T-helper 9 cell (primary cell): ENCODE results near the gene CDC42EP2.
A peak's percentile ranks its signal among the peaks of the same experiment; 100 is the strongest.

ENCODE experiments used
- DNase-seq: peaks from one replicate; pipeline ENCODE4 v3.0.0-alpha.2; 2020

Gene CDC42EP2

DNA sequence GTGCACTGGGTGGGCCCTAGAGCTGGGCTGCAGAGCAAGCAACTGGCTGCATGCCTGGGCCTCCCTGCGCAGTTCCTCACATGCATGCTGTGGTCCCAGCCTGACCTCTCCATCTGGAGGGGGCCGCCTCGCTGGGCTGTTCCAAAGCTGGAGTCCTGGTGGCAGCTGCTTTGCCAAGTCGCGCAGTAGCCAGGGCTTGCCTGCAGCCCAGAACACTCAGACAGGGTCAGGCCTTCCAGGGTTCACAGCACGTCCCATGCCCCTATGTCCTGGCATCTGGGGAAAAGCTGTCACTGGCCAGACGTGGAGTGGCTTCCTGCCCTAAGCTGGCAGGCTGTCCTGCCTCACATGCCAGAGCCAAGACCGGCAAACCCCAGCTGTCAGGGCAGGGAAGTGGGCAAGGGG lies 16.5 kb upstream of the CDC42EP2 start:
- DNase-seq = no peak

DNA sequence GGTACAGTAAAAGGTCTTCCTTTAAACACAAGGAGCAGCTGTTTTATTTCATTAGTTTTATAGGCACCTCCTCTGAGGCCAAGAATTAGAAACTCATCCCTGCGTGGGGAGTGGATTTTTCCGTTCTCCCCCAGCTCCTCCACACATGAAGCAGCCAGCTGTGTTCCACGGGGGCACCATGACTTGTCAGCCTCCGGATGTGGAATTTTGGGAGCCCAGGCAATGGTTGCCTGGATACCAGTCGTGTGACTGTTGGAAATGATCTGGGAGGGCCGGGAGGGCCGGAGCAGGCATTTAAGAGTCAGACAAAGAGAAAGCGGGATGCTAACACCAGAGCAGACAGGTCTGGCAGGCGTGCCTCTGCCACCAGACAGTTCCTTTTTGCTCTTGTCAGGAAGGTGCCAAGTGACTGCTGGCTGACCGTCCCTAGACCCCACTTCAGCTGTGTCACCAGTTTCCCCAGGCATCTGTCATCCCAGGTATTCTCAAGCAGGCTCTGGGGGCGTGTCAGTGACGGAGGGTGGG lies 15.9 kb upstream of the CDC42EP2 start:
- no peak for DNase-seq

DNA sequence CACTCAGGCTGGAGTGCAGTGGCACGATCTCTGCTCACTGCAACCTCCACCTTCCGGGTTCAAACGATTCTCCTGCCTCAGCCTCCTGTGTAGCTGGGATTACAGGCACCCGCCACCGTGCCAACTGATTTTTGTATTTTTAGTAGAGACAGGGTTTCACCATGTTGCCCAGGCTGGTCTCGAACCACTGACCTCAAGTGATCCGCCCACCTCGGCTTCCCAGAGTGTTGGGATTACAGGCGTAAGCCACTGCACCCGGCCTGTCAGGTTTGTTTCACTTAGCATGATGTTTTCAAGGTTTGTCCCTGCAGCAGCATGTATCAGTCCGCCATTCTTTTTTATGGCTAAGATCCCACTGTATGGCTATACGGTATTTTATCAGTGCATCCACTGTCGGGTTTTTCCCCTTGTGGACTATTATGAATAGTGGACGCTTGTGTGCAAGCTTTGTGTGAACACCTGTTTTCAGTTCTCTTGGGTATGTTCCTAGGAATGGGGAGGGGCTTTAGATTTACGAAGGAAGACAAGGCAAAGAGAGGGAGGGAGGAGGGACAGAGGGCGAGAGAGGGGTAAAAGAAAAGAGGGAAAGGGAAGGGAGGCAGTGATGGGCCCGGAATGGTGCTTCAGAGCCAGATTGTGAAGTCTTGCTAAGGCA lies 13.9 kb upstream of the CDC42EP2 start:
- DNase-seq = no peak

DNA sequence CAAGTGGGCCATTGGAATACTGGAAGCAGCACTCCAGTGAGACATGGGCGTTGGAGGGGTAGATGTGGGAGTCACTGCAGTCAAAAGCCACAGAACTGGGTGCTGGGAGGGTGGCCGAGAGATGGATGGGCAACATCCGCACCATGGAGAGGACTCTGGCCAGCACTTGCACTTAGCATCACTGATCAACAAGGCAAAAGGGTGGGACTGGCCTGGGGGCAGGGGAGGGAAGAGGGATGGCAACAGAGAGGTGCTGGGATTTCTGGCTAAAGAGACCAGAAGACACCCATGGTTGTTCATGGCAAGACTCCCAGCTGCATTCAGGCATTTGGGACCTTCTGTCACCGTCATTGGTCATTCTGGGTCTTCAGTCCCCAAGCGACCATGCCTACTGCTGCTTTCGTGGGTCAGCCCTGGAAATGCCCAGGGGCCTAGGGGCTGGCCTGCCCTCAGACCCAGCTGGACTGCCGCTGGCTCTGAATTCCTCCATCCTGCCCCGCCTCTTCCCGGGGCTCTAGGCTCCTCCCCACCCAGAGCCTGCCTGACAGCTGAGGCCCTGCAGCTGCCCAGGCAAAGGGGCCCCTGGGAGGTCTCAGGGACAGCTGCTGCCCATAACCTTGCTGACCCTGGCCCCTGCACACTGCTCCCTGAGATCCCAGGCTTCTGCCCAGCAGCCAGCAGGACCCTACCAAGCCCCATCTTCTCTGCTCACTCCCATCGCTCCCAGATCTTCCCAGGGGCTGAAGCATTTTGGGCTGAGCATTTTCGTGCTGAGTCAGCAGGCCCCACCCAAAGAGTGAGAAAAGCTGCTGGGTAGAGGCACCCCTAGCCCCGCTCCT lies 13.0 kb upstream of the CDC42EP2 start:
- DNase-seq = no peak

DNA sequence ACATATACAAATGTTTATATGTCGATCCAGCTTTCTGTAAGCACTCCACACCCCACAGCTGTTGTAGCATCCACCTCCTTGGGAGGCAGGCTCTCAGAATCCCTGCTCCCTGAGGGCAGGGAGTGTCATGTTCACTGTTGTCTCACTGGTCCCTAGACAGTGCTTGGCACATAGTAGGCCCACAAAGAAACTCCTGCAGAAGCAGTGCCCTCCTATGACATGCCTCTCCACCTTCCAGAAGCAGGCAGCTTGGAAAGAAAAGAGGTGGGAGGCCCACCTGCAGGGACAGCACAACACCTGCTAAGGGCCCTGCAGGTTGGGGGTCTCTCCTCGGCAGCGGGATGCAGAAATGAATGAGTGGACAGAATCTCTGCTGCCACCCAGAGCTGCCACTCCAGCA lies 11.1 kb upstream of the CDC42EP2 start:
- DNase-seq = no peak

DNA sequence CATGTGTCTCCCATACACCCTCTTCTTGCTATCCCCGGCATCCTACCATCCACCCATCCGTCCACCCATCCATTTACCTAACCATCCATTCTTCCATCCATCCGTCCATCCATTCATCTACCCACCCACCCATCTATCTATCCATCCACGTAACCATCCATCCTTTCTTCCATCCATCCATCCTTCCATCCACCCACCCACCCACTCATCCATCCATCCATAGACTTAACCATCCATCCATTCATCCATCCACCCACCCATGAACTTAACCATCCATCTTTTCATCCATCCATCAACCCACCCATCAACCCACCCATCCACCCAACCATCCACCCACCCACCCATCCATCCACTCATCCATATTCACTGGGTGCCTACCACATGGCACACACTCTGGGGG lies 10.6 kb upstream of the CDC42EP2 start:
- no peak for DNase-seq

DNA sequence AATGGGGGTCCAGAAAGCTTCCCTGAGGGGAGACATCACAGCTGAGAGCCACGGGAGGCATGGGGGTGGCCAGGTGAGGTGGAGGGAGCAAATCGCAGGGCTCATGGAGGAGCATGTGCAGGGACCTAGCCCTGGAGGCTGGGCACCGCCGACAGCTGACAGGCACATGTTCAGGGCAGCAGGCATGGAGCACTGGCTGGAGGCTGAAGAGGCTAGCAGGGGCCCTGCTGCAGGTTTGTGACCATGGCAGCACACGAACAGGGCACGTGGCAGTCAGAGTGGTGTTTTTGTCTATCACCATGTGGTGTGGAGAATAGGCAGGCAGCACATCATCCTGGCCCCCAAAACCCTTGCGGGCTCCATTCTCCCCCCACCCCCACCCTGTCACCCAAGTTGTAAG lies 10.1 kb upstream of the CDC42EP2 start:
- DNase-seq = no peak

DNA sequence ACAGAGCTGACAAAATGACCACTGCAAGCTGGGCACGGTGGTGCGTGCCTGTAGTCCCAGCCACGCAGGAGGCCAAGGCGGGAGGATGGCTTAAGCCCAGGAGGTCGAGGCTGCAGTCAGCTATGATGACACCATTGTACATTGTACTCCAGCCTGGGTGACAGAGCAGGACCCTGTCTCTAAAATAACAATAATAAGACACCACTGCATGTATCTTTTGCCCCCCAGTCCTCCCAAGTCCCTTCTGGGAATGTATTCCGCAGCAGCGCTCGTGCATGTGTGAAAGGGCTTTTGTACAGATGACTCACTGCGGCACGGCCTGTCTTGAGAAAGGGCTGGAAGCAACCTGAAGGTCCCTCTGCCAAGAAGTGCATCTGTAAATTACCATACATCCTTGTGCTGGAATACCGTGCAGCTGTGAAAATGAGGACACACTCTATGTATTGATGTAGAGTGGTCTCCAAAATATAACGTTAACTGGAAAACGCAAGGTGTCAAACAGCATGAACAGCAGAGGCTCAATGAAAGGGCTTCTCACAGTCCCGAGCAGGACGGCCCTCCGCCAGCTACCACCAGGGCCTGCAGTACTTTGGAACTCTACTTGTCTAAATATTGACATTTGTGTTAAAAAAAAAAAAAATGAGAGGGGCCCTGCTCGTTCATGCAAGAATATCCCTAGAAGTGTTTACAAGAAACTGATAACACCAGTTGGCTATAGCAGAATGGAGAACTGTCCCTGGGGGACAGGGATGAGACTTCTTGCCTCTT lies 9.0 kb upstream of the CDC42EP2 start:
- no peak for DNase-seq

DNA sequence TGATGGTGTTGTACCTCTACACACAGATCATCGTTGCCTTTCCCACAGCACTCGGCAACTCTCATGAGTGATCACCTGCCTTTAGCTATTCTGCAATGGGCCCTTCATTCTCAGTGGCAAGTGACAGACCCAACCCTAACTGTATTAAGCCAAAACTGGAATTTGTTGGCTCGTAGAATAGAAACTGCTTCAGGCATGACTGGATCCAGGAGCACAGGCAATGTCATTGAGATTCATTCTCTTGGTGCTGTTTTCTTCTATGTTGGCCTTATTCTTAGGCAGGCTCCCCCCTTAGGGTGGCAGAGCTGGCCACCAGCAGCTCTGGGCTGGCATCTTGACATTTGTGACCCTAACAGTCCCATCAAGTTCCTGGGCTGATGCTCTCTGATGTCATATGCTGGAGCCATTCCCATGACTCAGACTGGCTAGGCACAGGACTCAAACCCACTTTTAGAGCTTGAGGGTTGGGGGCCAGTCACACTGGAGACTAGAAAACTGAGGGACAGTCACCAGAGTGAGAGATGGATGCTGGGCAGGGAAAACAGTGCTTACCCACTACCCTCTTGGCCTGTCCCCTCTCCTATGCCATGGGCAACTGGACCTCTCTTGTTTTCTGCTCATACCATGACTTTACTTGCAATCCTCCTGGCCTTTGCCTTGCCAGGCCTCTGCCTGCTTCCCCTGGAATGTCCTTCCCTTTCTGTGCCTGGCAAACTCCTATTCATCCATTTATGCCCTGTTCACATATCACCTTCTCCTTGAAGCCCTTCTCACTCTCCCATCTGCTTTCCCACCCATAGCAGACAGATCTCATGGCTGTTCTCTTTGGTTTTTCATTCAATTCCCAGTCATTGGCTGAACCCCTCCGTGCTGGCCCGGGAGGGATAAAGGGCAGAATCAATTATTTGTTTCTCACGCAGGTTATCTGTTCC lies 7.1 kb upstream of the CDC42EP2 start:
- DNase-seq = no peak

DNA sequence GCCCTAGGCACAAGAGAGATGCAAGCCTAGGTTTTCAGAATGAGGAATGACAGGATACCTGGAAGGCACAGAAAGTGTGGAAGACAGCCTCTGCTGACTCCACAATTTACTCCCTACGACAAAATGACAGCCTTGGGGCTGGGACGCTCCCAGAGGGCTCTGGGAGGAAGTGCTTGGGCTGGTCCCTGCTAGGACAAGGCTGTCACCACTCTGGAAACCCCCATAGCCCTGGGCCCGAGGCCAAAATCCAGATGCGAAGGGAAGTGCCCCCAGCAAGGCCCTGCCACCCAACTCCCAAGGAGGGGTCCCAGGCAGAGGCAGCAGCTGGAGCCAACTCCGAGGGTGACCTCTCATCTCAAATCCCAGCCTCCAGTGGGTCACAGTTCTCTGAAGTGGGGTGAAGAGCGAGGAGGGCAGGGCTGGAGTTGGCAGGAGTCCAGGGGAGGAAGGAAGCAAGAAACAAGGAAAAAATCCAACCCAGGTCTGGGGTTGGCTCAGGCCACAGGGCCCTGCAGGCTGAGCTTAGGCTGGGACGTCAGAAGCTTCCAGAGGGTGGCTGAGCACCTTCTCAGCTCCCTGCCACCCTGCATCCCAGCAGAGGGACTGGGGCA lies 6.3 kb upstream of the CDC42EP2 start:
- no peak for DNase-seq

DNA sequence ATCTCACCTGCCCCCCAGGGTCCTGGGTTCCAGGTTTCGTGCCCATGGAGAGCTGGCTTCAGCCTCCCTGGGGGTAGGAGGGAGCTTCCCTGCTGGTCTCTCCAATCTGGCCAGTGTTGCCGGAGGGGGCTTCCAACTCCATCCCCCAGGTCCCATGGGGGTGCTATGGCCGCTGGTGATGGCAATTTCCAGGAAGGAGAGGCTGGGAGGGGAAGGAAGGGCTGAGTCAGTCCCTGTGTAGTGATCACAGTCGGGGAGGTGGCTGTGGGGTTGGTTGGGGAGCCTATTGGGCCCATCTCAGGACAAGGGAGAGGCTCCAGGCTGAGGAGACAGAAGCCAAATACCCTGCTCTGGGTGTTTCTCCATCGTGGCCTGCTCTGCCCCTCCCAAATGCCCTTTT lies 5.7 kb upstream of the CDC42EP2 start:
- DNase-seq = no peak

DNA sequence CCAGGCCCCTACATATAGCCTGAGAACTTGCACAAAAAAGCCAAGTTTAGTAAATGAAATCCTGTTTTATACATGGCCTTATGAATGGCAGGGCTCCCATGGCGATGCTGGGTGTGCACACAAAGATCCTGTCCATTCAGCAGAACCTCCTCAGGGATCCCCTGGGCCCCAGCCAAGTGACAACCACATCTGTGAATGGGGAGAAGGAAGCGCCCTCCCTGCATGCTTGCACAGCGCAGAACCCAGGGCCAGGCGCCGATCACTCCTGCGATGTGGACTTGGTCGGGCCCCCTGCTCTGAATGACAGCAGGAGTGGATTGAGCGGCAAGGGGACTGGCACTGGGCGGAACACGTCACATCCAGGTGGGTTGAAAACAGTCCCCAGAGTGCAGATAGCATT lies 4.5 kb upstream of the CDC42EP2 start:
- no peak for DNase-seq

DNA sequence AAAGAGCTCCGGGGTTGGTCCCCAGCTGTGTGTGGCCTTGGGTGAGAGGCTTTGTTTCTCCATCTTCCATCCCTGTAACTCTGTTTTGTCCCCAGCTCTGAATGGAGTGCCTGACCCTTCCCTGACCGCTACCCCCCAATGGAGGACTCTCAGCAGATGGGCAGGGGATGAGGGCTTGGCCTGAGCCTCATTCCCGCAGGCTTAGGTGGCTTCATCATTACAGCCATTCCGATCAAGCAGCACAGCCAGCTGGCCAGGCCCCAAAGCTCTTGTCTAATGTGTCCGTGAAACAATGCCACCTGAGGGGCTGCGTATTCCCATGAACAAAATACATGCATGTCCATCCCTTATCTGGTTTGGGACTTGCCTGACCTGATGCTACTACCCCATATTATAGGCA lies 3.9 kb upstream of the CDC42EP2 start:
- no peak for DNase-seq

DNA sequence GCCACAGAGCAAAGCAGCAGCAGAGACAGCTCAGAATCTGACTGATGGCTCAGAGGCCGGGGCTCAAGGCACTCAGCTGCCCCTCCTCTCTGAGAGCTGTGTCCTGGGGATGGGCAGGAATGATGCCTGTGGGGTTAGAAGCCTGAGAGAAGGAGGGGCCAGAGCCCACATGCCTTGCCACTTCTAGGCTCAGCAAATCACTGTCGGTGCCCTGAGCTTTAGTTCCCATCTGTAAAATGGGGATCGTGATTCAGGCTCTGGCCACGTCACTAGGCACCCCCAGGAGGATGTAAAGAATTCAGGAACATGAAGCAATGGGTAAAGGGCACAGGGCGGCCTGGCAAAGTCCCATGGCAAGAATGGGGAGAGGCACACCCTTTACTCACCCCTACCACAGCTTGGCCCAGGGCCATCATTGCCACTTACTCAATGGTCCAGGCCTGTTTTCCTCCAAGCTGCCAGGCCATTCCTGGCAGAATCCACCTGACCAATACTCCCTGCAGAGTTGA lies 3.4 kb upstream of the CDC42EP2 start:
- DNase-seq = no peak

DNA sequence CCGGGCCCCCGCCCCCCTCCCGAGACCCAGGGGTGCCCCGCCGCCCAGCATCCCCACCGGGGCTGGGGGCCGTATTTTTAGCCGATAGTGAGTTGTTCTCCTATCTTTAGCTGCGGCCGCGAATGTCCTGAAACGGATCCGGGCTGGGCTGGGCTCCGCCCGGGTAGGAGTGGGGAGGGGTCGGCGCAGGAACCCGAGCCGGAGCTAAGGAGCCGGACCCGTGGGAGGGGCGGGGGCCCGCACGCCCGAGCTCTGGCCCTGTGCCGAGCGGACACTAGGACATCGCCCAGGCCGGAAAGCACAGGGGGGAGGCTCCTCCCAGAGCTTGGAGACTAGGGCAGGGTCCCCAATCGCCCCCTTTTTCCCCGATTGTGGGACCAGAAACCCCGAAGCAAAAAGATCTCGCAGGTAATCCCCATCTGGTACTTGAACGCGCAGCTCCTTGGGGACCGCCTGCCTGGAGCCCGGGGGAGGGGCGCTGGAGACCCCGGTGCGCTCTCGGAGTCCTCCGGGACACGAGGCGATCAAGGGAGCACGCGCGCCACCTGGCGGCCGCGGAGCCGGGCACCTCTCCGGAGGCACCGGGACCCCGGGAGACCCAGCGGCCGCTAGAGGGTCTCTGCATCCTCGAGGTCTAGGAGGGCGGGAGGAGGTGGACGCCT lies 669 bp downstream of the CDC42EP2 start:
- DNase-seq = peak; percentile 81

DNA sequence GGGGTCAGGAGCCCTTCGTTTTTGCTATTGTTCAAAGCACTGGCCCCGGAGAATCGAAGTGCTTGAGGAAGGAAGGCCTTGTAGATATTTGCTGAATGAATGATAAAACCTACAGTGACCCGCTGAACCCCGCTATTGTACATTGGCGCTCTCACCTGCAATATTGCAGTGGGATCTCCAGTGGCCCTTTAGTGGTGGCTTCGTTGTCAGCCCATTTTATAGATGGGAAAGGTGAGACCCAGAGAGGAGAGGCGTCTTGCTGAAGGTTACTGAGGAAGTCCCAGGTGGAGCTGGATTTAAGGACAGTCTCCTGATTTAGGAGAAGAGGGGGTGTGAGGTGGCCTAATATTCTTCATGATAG lies 1.2 kb downstream of the CDC42EP2 start:
- no peak for DNase-seq

DNA sequence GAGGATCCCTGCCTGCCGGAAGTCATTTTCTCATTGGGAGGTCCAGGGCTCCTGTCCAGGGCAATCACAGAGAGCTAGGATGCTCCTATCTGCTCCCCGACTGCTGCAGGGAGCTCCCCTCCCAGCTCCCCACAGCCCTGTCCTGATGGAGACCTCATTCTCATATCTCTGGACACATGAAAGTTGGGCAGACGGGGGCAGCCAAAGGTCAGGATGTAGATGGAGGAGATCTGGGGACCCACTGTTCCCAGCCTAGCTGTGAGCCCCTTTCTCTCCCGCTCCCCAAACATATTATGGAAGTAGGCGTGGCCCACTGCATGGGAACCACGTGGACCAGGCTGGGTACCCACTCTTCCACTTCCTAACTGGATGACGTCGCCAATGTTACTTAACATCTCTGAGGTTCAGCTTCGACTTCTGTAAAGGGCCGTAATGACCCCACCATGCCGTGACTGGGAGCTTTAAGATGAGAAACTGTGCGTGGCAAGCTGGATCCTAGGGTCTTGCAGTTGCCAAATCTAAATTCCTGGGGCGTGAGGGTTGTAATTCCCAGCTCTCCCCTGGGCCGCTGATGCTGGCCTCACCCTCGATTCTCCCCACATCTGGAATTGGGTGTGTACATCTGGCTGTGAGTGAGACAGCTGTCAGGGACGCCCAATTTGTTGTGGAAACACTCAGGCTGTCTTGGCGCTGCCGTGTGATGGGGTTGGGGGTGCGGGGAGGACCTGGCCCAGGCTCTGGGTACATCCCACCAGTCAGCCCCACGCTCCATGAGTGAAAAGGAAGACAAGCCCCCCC lies 1.8 kb downstream of the CDC42EP2 start:
- no peak for DNase-seq

DNA sequence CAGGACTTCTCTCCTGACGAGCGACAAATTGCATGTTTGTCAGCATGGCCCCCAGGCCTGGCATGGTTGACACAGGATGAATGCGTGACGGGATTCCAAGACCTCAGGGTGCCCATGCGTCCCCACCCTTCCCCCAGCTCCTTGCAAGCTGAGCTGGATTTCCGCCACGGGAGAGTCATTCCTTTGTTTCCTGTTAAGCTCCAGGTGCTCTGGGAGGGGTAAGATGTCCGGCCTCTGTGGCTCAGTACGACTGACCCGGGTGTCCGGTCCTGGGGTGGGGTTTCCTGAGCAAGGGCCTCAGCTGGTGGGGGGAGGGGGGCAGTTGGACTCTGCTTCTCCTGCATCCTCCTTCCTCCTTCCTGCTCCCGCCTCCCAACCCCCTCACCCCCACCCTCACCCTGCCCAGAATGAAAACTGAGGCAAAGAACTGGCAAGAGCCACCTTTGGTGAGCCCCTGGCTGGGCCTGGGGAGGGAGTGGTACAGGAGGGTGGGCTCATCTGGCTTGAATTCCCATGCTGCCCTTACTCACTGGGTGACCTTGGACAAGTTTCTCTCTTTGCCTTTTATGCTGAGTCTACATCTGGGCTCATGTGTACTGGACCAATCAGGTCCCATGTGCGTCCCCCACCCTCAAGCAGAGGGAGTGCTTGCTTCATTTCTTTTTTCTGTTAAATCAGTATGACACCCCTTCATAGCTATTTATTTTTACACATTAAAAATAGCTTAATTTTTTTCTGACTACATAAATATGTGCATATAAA lies 2.5 kb downstream of the CDC42EP2 start:
- DNase-seq = no peak

DNA sequence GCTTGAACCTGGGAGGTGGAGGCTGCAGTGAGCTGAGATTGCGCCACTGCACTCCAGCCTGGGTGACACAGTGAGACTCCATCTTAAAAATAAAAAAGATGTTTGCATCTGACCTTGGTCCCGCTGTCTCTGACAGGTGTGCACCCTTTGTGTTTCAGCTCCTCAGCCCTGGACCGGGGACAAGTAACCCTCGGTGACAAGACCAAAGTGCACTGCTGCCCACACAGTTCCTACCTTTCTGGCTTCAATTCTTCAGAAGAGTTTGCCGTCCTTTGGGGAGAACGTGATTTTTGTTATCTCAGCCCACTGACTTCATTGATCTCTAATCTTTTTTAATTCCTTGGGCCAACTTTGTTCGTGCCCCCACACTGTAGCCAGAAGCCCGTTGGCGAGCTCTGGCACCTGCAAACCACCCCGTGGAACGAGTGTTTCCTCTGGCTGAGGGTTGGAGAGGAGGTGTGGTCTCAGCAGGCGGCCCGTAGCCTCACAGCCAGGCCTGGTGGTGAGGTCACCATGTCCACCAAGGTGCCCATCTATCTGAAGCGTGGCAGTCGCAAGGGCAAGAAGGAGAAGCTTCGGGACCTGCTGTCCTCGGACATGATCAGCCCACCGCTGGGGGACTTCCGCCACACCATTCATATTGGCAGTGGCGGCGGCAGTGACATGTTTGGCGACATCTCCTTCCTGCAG lies 5.9 kb downstream of the CDC42EP2 start:
- DNase-seq = no peak
